ENCODE data around the gene MGAT4A. TPM values are rescaled to one million over a fixed set of nuclear protein-coding genes. Genes with fewer than 3 reads are reported as not detected.

MGAT4A gene
- 54.0 TPM for total RNA-seq

DNA sequence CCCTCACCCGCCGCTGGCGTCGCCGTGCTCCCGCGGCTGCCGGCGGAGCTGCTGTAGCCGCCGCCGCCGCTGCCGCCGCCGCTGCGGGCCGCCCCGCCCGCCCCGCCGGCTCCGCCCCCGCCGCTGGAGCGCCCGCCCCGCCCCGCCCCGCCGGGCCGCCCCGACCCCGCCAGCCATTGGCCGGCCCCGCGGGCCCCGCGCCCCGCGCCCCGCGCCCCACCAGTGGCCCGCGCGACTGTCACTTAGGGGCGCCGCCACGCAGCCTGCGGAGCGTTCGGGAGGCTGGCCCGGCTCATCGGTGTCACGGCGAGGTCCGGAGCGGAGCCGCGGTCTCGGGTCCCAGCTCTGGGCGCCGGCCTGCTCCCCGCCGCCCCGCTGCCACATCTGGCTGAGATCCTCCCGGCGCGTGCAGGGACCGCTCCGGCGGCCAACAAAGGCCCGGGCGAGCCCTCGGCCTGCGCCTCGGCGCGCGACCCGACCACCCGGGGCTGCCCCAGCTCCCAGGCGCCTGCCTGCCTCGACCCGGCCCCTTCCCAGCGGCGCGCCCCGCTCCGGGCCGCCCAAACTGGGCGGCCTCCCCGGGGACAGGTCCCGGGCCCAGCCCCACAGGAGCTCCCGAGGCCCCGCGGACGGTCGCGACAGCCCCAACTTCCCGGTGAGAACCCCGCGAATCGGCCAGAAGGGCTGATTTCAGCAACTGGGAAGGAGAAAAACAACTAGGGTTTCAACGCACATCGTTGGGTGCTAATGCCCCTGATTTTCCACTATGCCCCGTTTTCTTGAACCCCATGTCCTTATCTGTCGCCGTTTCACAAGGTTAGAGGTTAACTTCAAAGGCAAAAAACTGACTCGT lies at the start of gene MGAT4A:
TSS of gene MGAT4A (minus strand) at position 92 of the 853 bp plus-strand sequence. CDS start 4,800 bp downstream, outside the sequence.

GRCh38 chr2:98608116-98608961 lies 122.6 kb downstream of the MGAT4A start, which contains the start of the genes COA5 and UNC50:
TSS of gene COA5 (minus strand) at chr2:98608512. CDS start at chr2:98608405, 107 bp downstream.
TSS of gene UNC50 (plus strand) at chr2:98608589. CDS start at chr2:98609760, 1,171 bp downstream.

Other genes starting within 250 kb of the MGAT4A start
- 58.4 TPM for gene COA5, start 122.6 kb downstream of the MGAT4A start, total RNA-seq
- gene UNC50, start 122.5 kb downstream of the MGAT4A start, total RNA-seq = 43.6 TPM
- gene CRACDL, start 205.1 kb upstream of the MGAT4A start, total RNA-seq = 3.7 TPM